SU-DHL-6 (cell line): ENCODE results near the gene LAMA1.

ENCODE experiments used
- H2AFZ ChIP-seq: fragments of 200-600 bp; sonication (generic); 2 replicates; pipeline ENCODE4 v1.6.1; 2014; ENCODE audit warnings: low read depth, mild to moderate bottlenecking, moderate library complexity, mixed read lengths, antibody characterized with exemption, low read length; ENCODE audit not compliant: severe bottlenecking
- H3F3A ChIP-seq: fragments of 200-600 bp; shearing (Covaris generic); 2 replicates; pipeline ENCODE4 v1.6.0; 2016; ENCODE audit warnings: antibody characterized with exemption, mild to moderate bottlenecking; ENCODE audit not compliant: insufficient read depth
- H3K27ac ChIP-seq: fragments of 200-600 bp; sonication (generic); 2 replicates; pipeline ENCODE4 v1.5.1; 2016; ENCODE audit warnings: low read depth, mild to moderate bottlenecking, low read length, moderate library complexity, mixed read lengths
- H3K27me3 ChIP-seq: fragments of 200-600 bp; sonication (generic), shearing (Covaris generic); 2 replicates; pipeline ENCODE4 v1.6.0; 2014; ENCODE audit warnings: mild to moderate bottlenecking, low read length
- H3K36me3 ChIP-seq: fragments of 200-600 bp; sonication (generic); 2 replicates; pipeline ENCODE4 v1.6.1; 2014; ENCODE audit warnings: mild to moderate bottlenecking, low read length, mixed read lengths
- H3K4me2 ChIP-seq: fragments of 300-600, 200-600 bp; shearing (Covaris generic), sonication (generic); 2 replicates; pipeline ENCODE4 v1.6.0; 2014; ENCODE audit warnings: low read length, low read depth, mild to moderate bottlenecking; ENCODE audit not compliant: poor library complexity, severe bottlenecking
- H3K4me3 ChIP-seq: fragments of 200-600 bp; sonication (generic); 2 replicates; pipeline ENCODE4 v1.5.1; 2014; ENCODE audit warnings: antibody characterized with exemption, low read length, mild to moderate bottlenecking, mixed read lengths; ENCODE audit not compliant: insufficient read depth, poor library complexity, severe bottlenecking
- H3K79me2 ChIP-seq: fragments of 200-600 bp; sonication (generic); 2 replicates; pipeline ENCODE4 v1.6.1; 2014; ENCODE audit warnings: mild to moderate bottlenecking, low read length, moderate library complexity; ENCODE audit not compliant: insufficient read depth
- H3K9ac ChIP-seq: fragments of 200-600 bp; sonication (generic); 2 replicates; pipeline ENCODE4 v1.7.0; 2014; ENCODE audit warnings: mild to moderate bottlenecking, low read length
- H3K9me2 ChIP-seq: fragments of 200-600 bp; sonication (generic); replicated peaks from 2 replicates; pipeline ENCODE4 v1.6.1; 2014; ENCODE audit warnings: low read length; ENCODE audit not compliant: insufficient read depth
- H3K9me3 ChIP-seq: fragments of 200-600 bp; sonication (generic); 2 replicates; pipeline ENCODE4 v1.6.1; 2014; ENCODE audit warnings: low read length, mixed read lengths; ENCODE audit not compliant: insufficient read depth
- H4K20me1 ChIP-seq: fragments of 200-600 bp; sonication (generic); 2 replicates; pipeline ENCODE4 v1.6.1; 2014; ENCODE audit warnings: low read depth, mild to moderate bottlenecking, antibody characterized with exemption, low read length, moderate library complexity, mixed read lengths
- EZH2phosphoT487 ChIP-seq: fragments of 200-600 bp; sonication (generic), shearing (Covaris generic); conservative IDR thresholded peaks from 2 replicates; pipeline ENCODE4 v1.6.1; 2018; ENCODE audit warnings: mild to moderate bottlenecking, antibody characterized with exemption, low read length, moderate library complexity, mixed read lengths
- TF ChIP-seq, protein P1 (sequence below): fragments of 200-600 bp; sonication (generic); IDR thresholded peaks from one replicate; pipeline ENCODE4 v1.5.1; 2017; ENCODE audit warnings: antibody characterized with exemption, mild to moderate bottlenecking, low read length, moderate library complexity; ENCODE audit not compliant: insufficient read depth, poor library complexity, severe bottlenecking

Gene LAMA1

GRCh38 chr18:7000484-7001096 is 117.0 kb downstream of the LAMA1 start:
- H3K9me2 ChIP-seq = no peaks in the 10 kb centered on the region
- no peaks in the 10 kb centered on the region for H3F3A ChIP-seq
- no peak overlapping the region for H3K27ac ChIP-seq
- no peak overlapping the region for H3K4me3 ChIP-seq
- H2AFZ ChIP-seq = no peak overlapping the region
- TF ChIP-seq, protein P1, sequence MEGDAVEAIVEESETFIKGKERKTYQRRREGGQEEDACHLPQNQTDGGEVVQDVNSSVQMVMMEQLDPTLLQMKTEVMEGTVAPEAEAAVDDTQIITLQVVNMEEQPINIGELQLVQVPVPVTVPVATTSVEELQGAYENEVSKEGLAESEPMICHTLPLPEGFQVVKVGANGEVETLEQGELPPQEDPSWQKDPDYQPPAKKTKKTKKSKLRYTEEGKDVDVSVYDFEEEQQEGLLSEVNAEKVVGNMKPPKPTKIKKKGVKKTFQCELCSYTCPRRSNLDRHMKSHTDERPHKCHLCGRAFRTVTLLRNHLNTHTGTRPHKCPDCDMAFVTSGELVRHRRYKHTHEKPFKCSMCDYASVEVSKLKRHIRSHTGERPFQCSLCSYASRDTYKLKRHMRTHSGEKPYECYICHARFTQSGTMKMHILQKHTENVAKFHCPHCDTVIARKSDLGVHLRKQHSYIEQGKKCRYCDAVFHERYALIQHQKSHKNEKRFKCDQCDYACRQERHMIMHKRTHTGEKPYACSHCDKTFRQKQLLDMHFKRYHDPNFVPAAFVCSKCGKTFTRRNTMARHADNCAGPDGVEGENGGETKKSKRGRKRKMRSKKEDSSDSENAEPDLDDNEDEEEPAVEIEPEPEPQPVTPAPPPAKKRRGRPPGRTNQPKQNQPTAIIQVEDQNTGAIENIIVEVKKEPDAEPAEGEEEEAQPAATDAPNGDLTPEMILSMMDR = peak; percentile 17
- no peak for TF ChIP-seq EZH2phosphoT487
- H3K9me3 ChIP-seq = no peaks in the 10 kb centered on the region
- H3K4me2 ChIP-seq = no peak overlapping the region
- no peaks in the 10 kb centered on the region for H3K36me3 ChIP-seq
- no peaks in the 10 kb centered on the region for H3K27me3 ChIP-seq
- H3K79me2 ChIP-seq = no peaks in the 10 kb centered on the region
- no peaks in the 10 kb centered on the region for H4K20me1 ChIP-seq
- no peak overlapping the region for H3K9ac ChIP-seq

DNA sequence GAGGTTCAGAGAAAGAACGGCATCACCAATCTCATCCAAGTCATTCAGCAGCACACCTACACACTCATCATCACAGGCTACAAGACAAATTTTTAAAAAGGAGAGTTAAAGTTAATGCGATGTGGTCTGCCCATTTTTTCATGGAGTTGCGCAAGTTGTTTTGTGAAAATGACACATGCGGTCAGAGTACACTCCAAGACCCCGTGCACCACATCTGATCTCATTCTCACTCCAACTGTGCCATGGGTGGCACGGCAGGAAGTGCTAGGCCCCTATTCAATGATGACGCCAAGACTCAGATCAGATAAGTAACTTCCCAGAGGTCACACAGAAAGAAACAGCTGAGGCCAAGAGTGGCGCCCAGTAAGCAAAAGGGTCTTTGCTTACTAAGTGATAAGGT is 119.8 kb downstream of the LAMA1 start:
- Histone ChIP-seq H3K4me3 (no peak overlapping the region), H3K4me2 (no peak overlapping the region), H3K27me3 (no peaks in the 10 kb centered on the region), H3K9ac (no peak overlapping the region), H2AFZ (no peak overlapping the region), H3K79me2 (no peaks in the 10 kb centered on the region), H4K20me1 (no peaks in the 10 kb centered on the region), H3K9me3 (no peaks in the 10 kb centered on the region), H3F3A (no peaks in the 10 kb centered on the region), H3K36me3 (no peaks in the 10 kb centered on the region), H3K27ac (no peak overlapping the region), H3K9me2 (no peaks in the 10 kb centered on the region)
- TF ChIP-seq, protein P1 = no peak
- no peak for TF ChIP-seq EZH2phosphoT487

DNA sequence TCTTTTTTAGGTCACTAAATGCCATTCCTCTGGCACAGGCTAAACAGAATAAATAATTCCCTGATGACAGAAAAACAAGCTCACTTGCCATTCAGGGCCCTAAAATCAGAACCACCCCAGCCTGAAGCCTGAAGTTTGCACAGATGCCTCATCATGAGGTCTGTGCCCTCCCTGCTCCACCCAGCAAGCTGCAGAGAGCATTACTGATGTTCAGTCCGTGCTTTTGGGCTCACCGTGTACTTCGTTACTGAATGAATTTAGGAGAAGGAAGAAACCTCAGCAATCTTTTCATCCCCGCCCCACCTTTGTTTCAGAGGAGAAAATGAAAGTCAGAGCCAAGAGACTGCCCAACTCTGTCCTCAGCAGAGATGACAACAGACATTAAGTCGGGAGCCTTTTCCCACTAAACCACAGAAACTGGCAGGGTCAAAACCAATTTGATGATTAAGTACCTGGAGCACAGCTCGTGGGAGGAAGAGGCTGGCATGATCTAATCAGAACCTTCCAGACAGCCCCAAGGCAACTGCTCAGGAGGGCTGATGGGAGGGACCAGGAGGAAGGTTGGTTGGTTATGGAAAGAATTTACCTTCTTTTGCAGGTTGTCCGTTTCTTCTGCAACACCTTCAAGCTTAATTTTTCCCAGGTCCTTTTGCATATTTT is 122.7 kb downstream of the LAMA1 start:
- TF ChIP-seq EZH2phosphoT487 = no peak
- TF ChIP-seq, protein P1 = no peak
- Histone ChIP-seq H4K20me1 (no peaks in the 10 kb centered on the region), H3K27ac (no peak overlapping the region), H3K27me3 (no peaks in the 10 kb centered on the region), H3K36me3 (no peaks in the 10 kb centered on the region), H3K4me3 (no peak overlapping the region), H2AFZ (no peak overlapping the region), H3K9ac (no peak overlapping the region), H3K79me2 (no peaks in the 10 kb centered on the region), H3K4me2 (no peak overlapping the region), H3K9me2 (no peaks in the 10 kb centered on the region), H3F3A (no peaks in the 10 kb centered on the region), H3K9me3 (no peaks in the 10 kb centered on the region)
